Astrocyte (in vitro differentiated cells and primary cell): ENCODE results near the gene POU3F1.

Experiments used
- CTCF ChIP-seq: IDR thresholded peaks from 2 replicates; pipeline ENCODE4 v1.5.1; 2011; ENCODE audit warnings: low read depth, mild to moderate bottlenecking, inconsistent platforms, low read length, moderate library complexity; ENCODE audit not compliant: insufficient read depth
- EZH2 ChIP-seq: IDR thresholded peaks from 2 replicates; pipeline ENCODE4 v1.6.1; 2012; ENCODE audit warnings: mild to moderate bottlenecking, low read length, inconsistent platforms; ENCODE audit not compliant: insufficient read depth

- TF ChIP-seq CTCF: peak; percentile 75
- no peak for TF ChIP-seq EZH2
Measured at GRCh38 chr1:38018864-38019343, 27.7 kb downstream of the POU3F1 start.
